Purkinje cell (primary cell): ENCODE results near the gene MAGEA9. TPM values are rescaled to one million over a fixed set of nuclear protein-coding genes. Genes with fewer than 3 reads are reported as not detected.

ENCODE experiments used
- polyA plus RNA-seq: library from polyadenylated mRNA; unstranded; fragments of >200 nt; fragmentation: Nextera tagmentation; gene quantifications from 2 replicates; pipeline ENCODE4 v1.2.1, GENCODE V29; 2014

The MAGEA9 gene
- not detected in 2 replicates for polyA plus RNA-seq

GRCh38 chrX:149781727-149782126 is at the start of gene MAGEA9:
MAGEA9 (plus strand) TSS chrX:149781930; CDS start chrX:149786211, 4,281 bp downstream.

GRCh38 chrX:149773768-149774167 is 8.0 kb upstream of the MAGEA9 start, which contains the start of gene HSFX1:
HSFX1 (plus strand) TSS chrX:149774068; CDS start chrX:149774682, 614 bp downstream.

Other genes starting within 250 kb of the MAGEA9 start
- 8.9 and 12.2 TPM in 2 replicates for gene EOLA1, start 240.9 kb upstream of the MAGEA9 start, polyA plus RNA-seq
- gene HSFX3, start 232.0 kb upstream of the MAGEA9 start, polyA plus RNA-seq = 0.20 and 0.27 TPM in 2 replicates
- gene MAGEA9B, start 194.5 kb upstream of the MAGEA9 start, polyA plus RNA-seq = not detected in 2 replicates
- gene HSFX2, start 186.6 kb upstream of the MAGEA9 start, polyA plus RNA-seq = 0.89 TPM in 1 of 2 replicates, not detected in the other
- 25.6 and 40.1 TPM in 2 replicates for gene TMEM185A, start 150.1 kb upstream of the MAGEA9 start, polyA plus RNA-seq
- not detected in 2 replicates for gene MAGEA11, start 69.9 kb upstream of the MAGEA9 start, polyA plus RNA-seq
- gene HSFX1, start 7.9 kb upstream of the MAGEA9 start, polyA plus RNA-seq = not detected in 2 replicates
- gene MAGEA8, start 99.3 kb downstream of the MAGEA9 start, polyA plus RNA-seq = not detected in 2 replicates
- gene HSFX4, start 147.6 kb downstream of the MAGEA9 start, polyA plus RNA-seq = 2.0 TPM in 1 of 2 replicates, not detected in the other
- gene EOLA2, start 156.6 kb downstream of the MAGEA9 start, polyA plus RNA-seq = 7.1 and 7.5 TPM in 2 replicates